Keratinocyte (primary cell): Measurements from ENCODE around the gene KLHL29. TPM values are rescaled to one million over a fixed set of nuclear protein-coding genes. Genes with fewer than 3 reads are reported as not detected.

Source experiments
- DNase-seq: peaks from one replicate; pipeline ENCODE4 v3.0.0-alpha.2; 2011; ENCODE audit warnings: low read depth, missing footprints, low spot score
- FAIRE-seq: peaks from 2 replicates; lab custom pipeline; 2011; peaks lifted over from hg19 to GRCh38; lab: Jason Lieb, UNC
- H2AFZ ChIP-seq: 2 replicates; pipeline ENCODE4 v1.6.0; 2012; ENCODE audit warnings: low read length, control low read depth, inconsistent platforms; ENCODE audit not compliant: control insufficient read depth
- H3K27ac ChIP-seq: 2 replicates; pipeline ENCODE4 v1.5.1; 2011; ENCODE audit warnings: low read length; ENCODE audit not compliant: control insufficient read depth, insufficient read depth
- H3K27me3 ChIP-seq: 3 replicates; pipeline ENCODE4 v1.6.0; 2011; ENCODE audit warnings: low read length; ENCODE audit not compliant: control insufficient read depth, insufficient read depth; ENCODE audit errors: extremely low read depth
- H3K36me3 ChIP-seq, 2 experiments: 2 replicates in 1 of 2; 3 replicates in 1 of 2; pipeline ENCODE4 v1.5.1; 2011; ENCODE audit warnings: low read length in 2 of 2, mild to moderate bottlenecking in 1 of 2; ENCODE audit not compliant: control insufficient read depth in 2 of 2, insufficient read depth in 2 of 2; ENCODE audit errors: extremely low read depth in 1 of 2
- H3K4me1 ChIP-seq: 3 replicates; pipeline ENCODE4 v1.5.1; 2011; ENCODE audit warnings: low read length; ENCODE audit not compliant: control insufficient read depth, insufficient read depth; ENCODE audit errors: extremely low read depth
- H3K4me2 ChIP-seq: 3 replicates; pipeline ENCODE4 v1.6.0; 2011; ENCODE audit warnings: low read depth, low read length; ENCODE audit not compliant: control insufficient read depth, insufficient read depth; ENCODE audit errors: extremely low read depth
- H3K4me3 ChIP-seq, 3 experiments: fragments of 200-600 bp in 1 of 3; sonication (generic) in 1 of 3; 2 replicates in 2 of 3; 3 replicates in 1 of 3; pipeline ENCODE4 v1.5.1; 2011 to 2016; ENCODE audit warnings: low read length in 3 of 3, mild to moderate bottlenecking in 3 of 3, control low read depth in 2 of 3, inconsistent platforms in 1 of 3, low read depth in 1 of 3, mixed read lengths in 1 of 3, mixed run types in 1 of 3, moderate library complexity in 1 of 3; ENCODE audit not compliant: control insufficient read depth in 2 of 3, insufficient read depth in 2 of 3; ENCODE audit errors: extremely low read depth in 1 of 3
- H3K79me2 ChIP-seq: 2 replicates; pipeline ENCODE4 v1.6.0; 2012; ENCODE audit warnings: low read length; ENCODE audit not compliant: control insufficient read depth, insufficient read depth
- H3K9ac ChIP-seq: 3 replicates; pipeline ENCODE4 v1.6.0; 2011; ENCODE audit warnings: low read length; ENCODE audit not compliant: control insufficient read depth, insufficient read depth; ENCODE audit errors: extremely low read depth
- H3K9me1 ChIP-seq: 3 replicates; pipeline ENCODE4 v1.6.0; 2011; ENCODE audit warnings: low read length; ENCODE audit not compliant: control insufficient read depth, insufficient read depth; ENCODE audit errors: extremely low read depth
- H3K9me3 ChIP-seq: 2 replicates; pipeline ENCODE4 v1.5.1; 2012; ENCODE audit warnings: low read depth, low read length; ENCODE audit not compliant: control insufficient read depth
- H4K20me1 ChIP-seq: 3 replicates; pipeline ENCODE4 v1.6.0; 2011; ENCODE audit warnings: low read length; ENCODE audit not compliant: control insufficient read depth, insufficient read depth; ENCODE audit errors: extremely low read depth
- EZH2 ChIP-seq: IDR thresholded peaks from one replicate; pipeline ENCODE4 v1.6.1; 2012; ENCODE audit warnings: inconsistent platforms, mild to moderate bottlenecking, low read length, moderate library complexity
- dilution Hi-C: fragments of 300-500 bp; cut with MboI; formaldehyde crosslinking; loops from one replicate; pipeline ENCODE4 v1.7.0; 2020; ENCODE audit warnings: low sequenced_read_pairs; ENCODE audit not compliant: extremely low pct_ligation_motif_present
- polyA plus RNA-seq, 5 experiments: library from polyadenylated mRNA; depleted of rRNA in 3 of 5; stranded (reverse) in 3 of 5; stranded (forward) in 1 of 5; unstranded in 1 of 5; fragments of >200 nt; gene quantifications; 1 replicate in 1 of 5; 2 replicates in 3 of 5; 3 replicates in 1 of 5; pipeline versions ENCODE4 v1.2.1 to v1.2.3, GENCODE V29; 2011 to 2012; ENCODE audit warnings: missing spikeins in 2 of 5, low read depth in 1 of 5, low replicate concordance in 1 of 5
- TF ChIP-seq, protein P1 (sequence below), 3 experiments: IDR thresholded peaks in 1 of 3; conservative IDR thresholded peaks in 1 of 3; optimal IDR thresholded peaks in 1 of 3; 2 replicates in 2 of 3; 3 replicates in 1 of 3; pipeline versions ENCODE3 to v1.5.1; 2011; ENCODE audit warnings: low read length in 3 of 3, mild to moderate bottlenecking in 3 of 3, moderate library complexity in 2 of 3, control low read depth in 1 of 3, inconsistent platforms in 1 of 3; ENCODE audit not compliant: insufficient read depth in 2 of 3; ENCODE audit errors: extremely low read depth in 1 of 3

Gene KLHL29
- polyA plus RNA-seq, 1 donor (not counting 4 experiments of a cell fraction or from before 2014, with no cell fraction given): 4.7 TPM

DNA sequence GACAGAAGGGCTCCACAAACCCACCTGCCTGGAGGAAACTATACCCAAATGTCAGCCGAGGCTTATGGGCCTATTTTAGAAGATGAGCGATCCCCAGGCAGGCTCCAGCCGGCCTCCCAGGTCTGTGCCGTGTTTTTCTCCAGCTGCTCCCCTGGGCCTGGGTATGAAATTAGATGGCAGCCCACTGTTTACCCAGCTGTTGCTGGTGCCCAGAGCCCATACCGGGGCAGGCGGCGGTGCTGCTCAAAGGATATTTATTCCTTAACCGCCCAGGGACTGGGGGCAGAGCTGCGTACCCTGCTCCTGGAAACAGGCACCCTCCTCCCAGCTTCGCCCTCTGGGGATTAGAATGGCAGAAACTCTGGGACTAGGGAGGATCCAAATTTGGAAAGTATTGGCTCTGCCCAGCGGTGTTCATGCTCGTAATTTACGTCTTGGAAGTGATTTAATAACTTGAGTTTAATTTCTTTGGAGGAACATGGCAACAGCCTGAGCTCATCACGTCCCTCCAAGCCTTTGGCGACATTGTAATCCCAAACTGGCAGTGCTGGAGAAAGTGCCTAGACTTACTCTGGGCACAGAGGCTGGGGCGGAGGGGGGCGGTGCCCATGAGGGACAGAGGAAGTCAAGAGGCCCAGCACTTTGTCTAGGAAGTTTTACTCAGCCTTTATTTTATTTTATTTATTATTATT lies 199.2 kb downstream of the KLHL29 start:
- dilution Hi-C loops: no loop called here
- TF ChIP-seq, protein P1, sequence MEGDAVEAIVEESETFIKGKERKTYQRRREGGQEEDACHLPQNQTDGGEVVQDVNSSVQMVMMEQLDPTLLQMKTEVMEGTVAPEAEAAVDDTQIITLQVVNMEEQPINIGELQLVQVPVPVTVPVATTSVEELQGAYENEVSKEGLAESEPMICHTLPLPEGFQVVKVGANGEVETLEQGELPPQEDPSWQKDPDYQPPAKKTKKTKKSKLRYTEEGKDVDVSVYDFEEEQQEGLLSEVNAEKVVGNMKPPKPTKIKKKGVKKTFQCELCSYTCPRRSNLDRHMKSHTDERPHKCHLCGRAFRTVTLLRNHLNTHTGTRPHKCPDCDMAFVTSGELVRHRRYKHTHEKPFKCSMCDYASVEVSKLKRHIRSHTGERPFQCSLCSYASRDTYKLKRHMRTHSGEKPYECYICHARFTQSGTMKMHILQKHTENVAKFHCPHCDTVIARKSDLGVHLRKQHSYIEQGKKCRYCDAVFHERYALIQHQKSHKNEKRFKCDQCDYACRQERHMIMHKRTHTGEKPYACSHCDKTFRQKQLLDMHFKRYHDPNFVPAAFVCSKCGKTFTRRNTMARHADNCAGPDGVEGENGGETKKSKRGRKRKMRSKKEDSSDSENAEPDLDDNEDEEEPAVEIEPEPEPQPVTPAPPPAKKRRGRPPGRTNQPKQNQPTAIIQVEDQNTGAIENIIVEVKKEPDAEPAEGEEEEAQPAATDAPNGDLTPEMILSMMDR (optimal IDR thresholded peaks at IDR 0.05 in 1 of 3, IDR thresholded peaks at IDR 0.05 in 1 of 3, conservative IDR thresholded peaks at IDR 0.05 in 1 of 3; ENCODE audit: extremely low read depth in 1 of 3, insufficient read depth in 2 of 3, low read length in 3 of 3): no peak
- TF ChIP-seq EZH2: no peak
- no peaks in the 10 kb centered on the region for H3K79me2 ChIP-seq
- FAIRE-seq (no peak), DNase-seq (no peak)
- peaks cover 0 to 3% of the 10 kb centered on the region in 2 experiments for H3K36me3 ChIP-seq
- H4K20me1 ChIP-seq: peaks cover under 1% of the 10 kb centered on the region
- H3K9ac ChIP-seq: no peak overlapping the region
- no peaks in the 10 kb centered on the region for H3K4me1 ChIP-seq
- H2AFZ ChIP-seq: no peak overlapping the region
- no peak overlapping the region for H3K4me3 ChIP-seq
- no peaks in the 10 kb centered on the region for H3K9me1 ChIP-seq
- no peaks in the 10 kb centered on the region for H3K9me3 ChIP-seq
- no peak overlapping the region for H3K27ac ChIP-seq
- no peak overlapping the region for H3K4me2 ChIP-seq
- H3K27me3 ChIP-seq: no peaks in the 10 kb centered on the region

DNA sequence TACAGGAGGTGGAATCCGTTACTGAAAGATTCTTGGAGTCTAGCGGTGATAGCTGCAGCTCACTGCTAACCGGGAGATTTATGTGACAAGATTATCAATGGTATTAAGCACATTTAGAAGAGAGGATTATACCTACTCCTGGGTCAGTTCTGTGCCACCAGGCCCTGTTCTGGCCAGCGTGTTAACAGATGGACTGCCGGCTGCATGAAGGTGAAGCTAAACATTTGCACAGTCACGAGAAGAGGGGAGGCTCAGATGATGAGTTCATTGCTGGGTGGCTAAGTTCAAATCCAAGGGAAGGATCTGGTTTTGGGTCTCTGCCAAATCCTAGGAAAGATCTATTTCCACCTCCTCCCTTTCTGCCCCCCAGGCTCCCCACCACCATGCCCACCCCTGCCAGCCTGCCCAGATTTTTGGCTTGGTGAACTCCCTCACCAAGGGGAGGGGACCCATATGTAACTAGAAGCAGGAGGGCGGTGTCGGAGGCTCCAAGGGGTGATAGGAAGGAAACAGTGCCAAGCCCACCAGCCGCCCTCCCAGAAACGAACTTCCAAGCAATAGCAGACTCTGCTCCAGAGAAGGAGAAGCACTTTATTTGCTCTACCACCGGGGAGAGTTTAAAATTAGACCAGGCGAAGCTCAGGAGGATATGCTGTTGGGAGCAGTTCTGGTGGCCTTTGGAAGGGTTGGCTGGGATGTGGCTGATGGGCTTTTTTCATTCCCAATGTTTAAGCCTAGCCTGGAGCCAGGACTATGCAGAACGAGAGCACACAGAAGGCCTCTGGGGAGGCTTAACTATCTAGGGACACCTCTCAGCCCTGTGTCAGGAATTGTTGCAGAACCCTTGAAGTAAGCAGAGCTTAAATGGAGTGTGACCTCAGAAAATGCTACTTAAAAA lies 200.5 kb downstream of the KLHL29 start:
- FAIRE-seq: no peak
- Histone ChIP-seq H3K9me3 (no peaks in the 10 kb centered on the region), H3K36me3 (peaks cover 0 to 3% of the 10 kb centered on the region in 2 experiments), H3K27ac (no peak overlapping the region), H3K27me3 (no peaks in the 10 kb centered on the region), H4K20me1 (peaks cover 3% of the 10 kb centered on the region), H3K4me3 (no peak overlapping the region), H3K9me1 (no peaks in the 10 kb centered on the region), H3K4me2 (no peak overlapping the region), H3K79me2 (no peaks in the 10 kb centered on the region), H3K9ac (no peak overlapping the region), H3K4me1 (peaks cover 4% of the 10 kb centered on the region), H2AFZ (no peak overlapping the region)
- DNase-seq: no peak
- dilution Hi-C loops: no loop called here
- no peak for TF ChIP-seq EZH2
- TF ChIP-seq, protein P1 (optimal IDR thresholded peaks at IDR 0.05 in 1 of 3, IDR thresholded peaks at IDR 0.05 in 1 of 3, conservative IDR thresholded peaks at IDR 0.05 in 1 of 3; ENCODE audit: extremely low read depth in 1 of 3, insufficient read depth in 2 of 3, low read length in 3 of 3): no peak
